PC-9 (cell line): ENCODE measurements around the gene UBE2K. TPM values are rescaled to one million over a fixed set of nuclear protein-coding genes. Genes with fewer than 3 reads are reported as not detected.

Source experiments
- BruUV-seq: library from RNA; stranded (reverse); fragments of 400-500 nt; replicated peaks from 2 replicates; lab custom pipeline; 2021; lab: Mats Ljungman, UMichigan
- CTCF ChIA-PET: fragments of 300-600 bp; sonication (Branson Sonifier 250); formaldehyde crosslinking; loops from one replicate; lab custom pipeline; 2022; ENCODE audit warnings: antibody characterized with exemption; lab: Charles Lee
- POLR2A ChIA-PET: fragments of 300-600 bp; sonication (Branson Sonifier 250); formaldehyde crosslinking; loops from one replicate; lab custom pipeline; 2022; ENCODE audit warnings: antibody characterized with exemption; ENCODE audit not compliant: unreplicated experiment; lab: Charles Lee
- DNase-seq, 2 experiments: peaks; one replicate each; pipeline versions ENCODE4 v3.0.0 to v3.0.0-alpha.2; 2015 to 2022; ENCODE audit warnings: mixed read lengths in 1 of 2
- H2AFZ ChIP-seq: fragments of 200-600 bp; sonication (generic); 2 replicates; pipeline ENCODE4 v1.8.1; 2017; ENCODE audit warnings: antibody characterized with exemption
- H3F3A ChIP-seq: fragments of 200-600 bp; sonication (generic); 2 replicates; pipeline ENCODE4 v1.8.1; 2017; ENCODE audit warnings: antibody characterized with exemption, mild to moderate bottlenecking, low read depth; ENCODE audit not compliant: insufficient read depth
- H3K27ac ChIP-seq: fragments of 200-600 bp; sonication (generic); 2 replicates; pipeline ENCODE4 v1.6.1; 2016; ENCODE audit warnings: mixed run types
- H3K27me3 ChIP-seq: fragments of 200-600 bp; sonication (generic); 2 replicates; pipeline ENCODE4 v1.6.1; 2016; ENCODE audit warnings: low read depth, mixed run types; ENCODE audit not compliant: insufficient read depth
- H3K36me3 ChIP-seq: fragments of 200-600 bp; sonication (generic); 2 replicates; pipeline ENCODE4 v1.6.1; 2016; ENCODE audit warnings: low read depth, mixed run types
- H3K4me1 ChIP-seq: fragments of 200-600 bp; sonication (generic); replicated peaks from 2 replicates; pipeline ENCODE4 v1.6.1; 2016; ENCODE audit warnings: mixed run types; ENCODE audit not compliant: insufficient read depth
- H3K4me2 ChIP-seq: fragments of 200-600 bp; sonication (generic); 2 replicates; pipeline ENCODE4 v1.6.1; 2017; ENCODE audit warnings: mixed run types
- H3K4me3 ChIP-seq: fragments of 200-600 bp; sonication (generic); 2 replicates; pipeline ENCODE4 v1.6.1; 2016; ENCODE audit warnings: mixed run types
- H3K79me2 ChIP-seq: fragments of 200-600 bp; sonication (generic); 2 replicates; pipeline ENCODE4 v1.6.1; 2017; ENCODE audit warnings: low read depth, mixed run types
- H3K9me2 ChIP-seq: fragments of 200-600 bp; sonication (generic); 2 replicates; pipeline ENCODE4 v1.8.1; 2017; ENCODE audit warnings: mild to moderate bottlenecking; ENCODE audit not compliant: insufficient read depth
- H3K9me3 ChIP-seq: fragments of 200-600 bp; sonication (generic); 2 replicates; pipeline ENCODE4 v1.8.1; 2016; ENCODE audit warnings: low read depth; ENCODE audit not compliant: insufficient read depth
- H4K20me1 ChIP-seq: fragments of 200-600 bp; sonication (generic); 2 replicates; pipeline ENCODE4 v1.8.1; 2017; ENCODE audit not compliant: insufficient read depth
- CTCF ChIP-seq: fragments of 200-600 bp; sonication (generic); conservative IDR thresholded peaks from 2 replicates; pipeline ENCODE4 v1.6.1; 2017; ENCODE audit warnings: mixed run types, antibody characterized with exemption, mild to moderate bottlenecking, moderate library complexity
- EZH2 ChIP-seq: fragments of 200-600 bp; sonication (generic); IDR thresholded peaks from 2 replicates; pipeline ENCODE4 v1.8.0; 2017; ENCODE audit warnings: antibody characterized with exemption, low read depth
- intact Hi-C: fragments of 100-400 bp; cut with micrococcal nuclease; formaldehyde crosslinking; loops from one replicate; pipeline ENCODE4 v1.10.0; 2022; ENCODE audit not compliant: unreplicated experiment
- total RNA-seq: library from RNA; stranded (reverse); gene quantifications from 2 replicates; pipeline ENCODE4 v1.2.3, GENCODE V29; 2021

UBE2K gene
- total RNA-seq, 1 experiment from 2014 or later = 129 TPM

- no peaks in the 10 kb centered on the region for H3K79me2 ChIP-seq
- H3K36me3 ChIP-seq = no peaks in the 10 kb centered on the region
- H3K9me2 ChIP-seq = no peaks in the 10 kb centered on the region
- no peaks in the 10 kb centered on the region for H3K4me1 ChIP-seq
- H3K9me3 ChIP-seq = no peaks in the 10 kb centered on the region
- H4K20me1 ChIP-seq = no peaks in the 10 kb centered on the region
- no TSS peak for BruUV-seq
- peaks cover 6% of the 10 kb centered on the region; the same call in 1 of the 2 replicates for H3F3A ChIP-seq
- H3K4me2 ChIP-seq = no peak overlapping the region
- no peak overlapping the region for H2AFZ ChIP-seq
- intact Hi-C loops = no loop called here
- H3K27me3 ChIP-seq = no peaks in the 10 kb centered on the region
- no peak overlapping the region for H3K27ac ChIP-seq
- ChIA-PET POLR2A (interaction anchor here (0.7 kb wide), 1 partner anchor 57 kb away, joined by 12 read pairs; no protein-coding TSS in a partner anchor), CTCF (no interaction called here)
- no peak for DNase-seq
- no peak overlapping the region for H3K4me3 ChIP-seq
- TF ChIP-seq CTCF (no peak), EZH2 (no peak)
Measured at GRCh38 chr4:39785083-39785482, 87.1 kb downstream of the UBE2K start.

GRCh38 chr4:39786838-39787237 lies 88.9 kb downstream of the UBE2K start:
- no peak overlapping the region for H2AFZ ChIP-seq
- no TSS peak for BruUV-seq
- no peaks in the 10 kb centered on the region for H3K79me2 ChIP-seq
- no peak overlapping the region for H3K27ac ChIP-seq
- H3K4me1 ChIP-seq = no peaks in the 10 kb centered on the region
- POLR2A ChIA-PET = interaction anchor here (0.7 kb wide), 1 partner anchor 184 kb away, joined by 8 read pairs; no protein-coding TSS in a partner anchor
- H3K36me3 ChIP-seq = no peaks in the 10 kb centered on the region
- no peaks in the 10 kb centered on the region for H3K27me3 ChIP-seq
- TF ChIP-seq EZH2 = no peak
- TF ChIP-seq CTCF = no peak
- peaks cover 6% of the 10 kb centered on the region; the same call in 1 of the 2 replicates for H3F3A ChIP-seq
- DNase-seq = no peak
- H3K4me3 ChIP-seq = no peak overlapping the region
- no peaks in the 10 kb centered on the region for H4K20me1 ChIP-seq
- H3K4me2 ChIP-seq = no peak overlapping the region
- CTCF ChIA-PET = no interaction called here
- no peaks in the 10 kb centered on the region for H3K9me2 ChIP-seq
- H3K9me3 ChIP-seq = no peaks in the 10 kb centered on the region
- intact Hi-C loops = no loop called here

GRCh38 chr4:39792128-39792527 lies 94.2 kb downstream of the UBE2K start:
- Histone ChIP-seq H3K4me2 (no peak overlapping the region), H3F3A (peaks cover 6% of the 10 kb centered on the region; the same call in 1 of the 2 replicates), H3K4me1 (no peaks in the 10 kb centered on the region), H3K4me3 (no peak overlapping the region), H3K79me2 (no peaks in the 10 kb centered on the region), H3K36me3 (no peaks in the 10 kb centered on the region), H3K9me2 (no peaks in the 10 kb centered on the region), H2AFZ (no peak overlapping the region), H3K27me3 (no peaks in the 10 kb centered on the region), H3K9me3 (no peaks in the 10 kb centered on the region), H4K20me1 (no peaks in the 10 kb centered on the region), H3K27ac (no peak overlapping the region)
- DNase-seq = no peak
- intact Hi-C loops = no loop called here
- no peak for TF ChIP-seq EZH2
- TF ChIP-seq CTCF = no peak
- ChIA-PET CTCF (no interaction called here), POLR2A (no interaction called here)
- BruUV-seq = no TSS peak
